ENCODE measurements around the gene SDK2.
"Not testable (repeated sequence)": the region's sequence is repeated elsewhere in the genome, so short reads cannot be mapped to it uniquely, and the experiment has no call there.

SDK2 gene

GRCh38 chr17:73348018-73348828 lies 296.0 kb downstream of the SDK2 start:
- DNase-seq (ENCODE audit: low read depth, low spot score): no peak

GRCh38 chr17:73347351-73347750 lies 296.9 kb downstream of the SDK2 start:
- no peak for DNase-seq (ENCODE audit: low read depth, low spot score)

- DNase-seq (ENCODE audit: low read depth, low spot score): no peak
Measured at GRCh38 chr17:73346501-73347162, 297.6 kb downstream of the SDK2 start.

- no peak for DNase-seq (ENCODE audit: low read depth, low spot score)
Measured at GRCh38 chr17:73343739-73344454, 300.3 kb downstream of the SDK2 start.

- DNase-seq (ENCODE audit: low read depth, low spot score): peak; percentile 86
Measured at GRCh38 chr17:73343168-73343634, 301.0 kb downstream of the SDK2 start.

- DNase-seq (ENCODE audit: low read depth, low spot score): peak; percentile 78
Measured at GRCh38 chr17:73342541-73343167, 301.6 kb downstream of the SDK2 start.

- DNase-seq (ENCODE audit: low read depth, low spot score): peak; percentile 73
Measured at GRCh38 chr17:73342050-73342522, 302.2 kb downstream of the SDK2 start.

GRCh38 chr17:73341350-73342049 lies 302.7 kb downstream of the SDK2 start:
- no peak for DNase-seq (ENCODE audit: low read depth, low spot score)

GRCh38 chr17:73340093-73340596 lies 304.1 kb downstream of the SDK2 start:
- DNase-seq (ENCODE audit: low read depth, low spot score): no peak

- no peak for DNase-seq (ENCODE audit: low read depth, low spot score)
Measured at GRCh38 chr17:73338566-73339197, 305.6 kb downstream of the SDK2 start.

GRCh38 chr17:73338050-73338521 lies 306.2 kb downstream of the SDK2 start:
- DNase-seq (ENCODE audit: low read depth, low spot score): no peak

- no peak for DNase-seq (ENCODE audit: low read depth, low spot score)
Measured at GRCh38 chr17:73337330-73337710, 306.9 kb downstream of the SDK2 start.

- DNase-seq (ENCODE audit: low read depth, low spot score): no peak
Measured at GRCh38 chr17:73336408-73337329, 307.6 kb downstream of the SDK2 start.

- DNase-seq (ENCODE audit: low read depth, low spot score): no peak
Measured at GRCh38 chr17:73335591-73336407, 308.4 kb downstream of the SDK2 start.

- DNase-seq (ENCODE audit: low read depth, low spot score): no peak
Measured at GRCh38 chr17:73334771-73335513, 309.3 kb downstream of the SDK2 start.

GRCh38 chr17:73333445-73333844 lies 310.8 kb downstream of the SDK2 start:
- not testable (repeated sequence) for DNase-seq (ENCODE audit: low read depth, low spot score)

GRCh38 chr17:73331060-73331459 lies 313.2 kb downstream of the SDK2 start:
- DNase-seq (ENCODE audit: low read depth, low spot score): no peak

GRCh38 chr17:73327676-73328075 lies 316.6 kb downstream of the SDK2 start:
- no peak for DNase-seq (ENCODE audit: low read depth, low spot score)
